Smooth muscle cell (in vitro differentiated cells): Measurements from ENCODE around the gene ADAP2. TPM values are rescaled to one million over a fixed set of nuclear protein-coding genes. Genes with fewer than 3 reads are reported as not detected.

Source experiments
- DNase-seq: peaks from one replicate; lab custom pipeline; 2025; ENCODE audit not compliant: unreplicated experiment; lab: John Stamatoyannopoulos, UW
- H2AFZ ChIP-seq: fragments of 200-600 bp; sonication (generic); 2 replicates; pipeline ENCODE4 v1.6.0; 2016; ENCODE audit warnings: antibody characterized with exemption, low read depth, mild to moderate bottlenecking
- H3F3A ChIP-seq: fragments of 200-600 bp; sonication (generic); 2 replicates; pipeline ENCODE4 v1.6.0; 2017; ENCODE audit warnings: antibody characterized with exemption, low read depth
- H3K27ac ChIP-seq: fragments of 200-600 bp; sonication (generic); 2 replicates; pipeline ENCODE4 v1.5.1; 2016; ENCODE audit warnings: low read depth, mild to moderate bottlenecking
- H3K27me3 ChIP-seq: fragments of 200-600 bp; sonication (generic); 2 replicates; pipeline ENCODE4 v1.6.1; 2016; ENCODE audit warnings: low read depth, mild to moderate bottlenecking
- H3K36me3 ChIP-seq: fragments of 200-600 bp; sonication (generic); 2 replicates; pipeline ENCODE4 v1.5.1; 2016; ENCODE audit warnings: low read depth
- H3K4me1 ChIP-seq: fragments of 200-600 bp; sonication (generic); 2 replicates; pipeline ENCODE4 v1.5.1; 2016; ENCODE audit warnings: low read depth
- H3K4me2 ChIP-seq: fragments of 200-600 bp; sonication (generic); 2 replicates; pipeline ENCODE4 v1.6.0; 2016; ENCODE audit warnings: mild to moderate bottlenecking
- H3K4me3 ChIP-seq: fragments of 200-600 bp; sonication (generic); 2 replicates; pipeline ENCODE4 v1.5.1; 2016; ENCODE audit warnings: mild to moderate bottlenecking
- H3K79me2 ChIP-seq: fragments of 200-600 bp; sonication (generic); 2 replicates; pipeline ENCODE4 v1.6.0; 2016; ENCODE audit warnings: low read depth, mild to moderate bottlenecking
- H3K9ac ChIP-seq: fragments of 200-600 bp; sonication (generic); 2 replicates; pipeline ENCODE4 v1.6.0; 2016; ENCODE audit warnings: low read depth
- H3K9me3 ChIP-seq: fragments of 200-600 bp; sonication (generic); replicated peaks from 2 replicates; pipeline ENCODE4 v1.5.1; 2016; ENCODE audit warnings: low read depth
- H4K20me1 ChIP-seq: fragments of 200-600 bp; sonication (generic); 2 replicates; pipeline ENCODE4 v1.6.0; 2016; ENCODE audit warnings: low read depth
- WGBS: methylation state at CpG from one replicate; pipeline ENCODE4 v1.1.7; 2016; ENCODE audit warnings: low lambda C conversion rate; 5-methylcytosine and 5-hydroxymethylcytosine counted together
- polyA plus RNA-seq: library from polyadenylated mRNA; unstranded; fragments of >200 nt; fragmentation: Nextera tagmentation; extraction: Ambion mirVana; gene quantifications from 2 replicates; pipeline ENCODE4 v1.2.1, GENCODE V29; 2016
- total RNA-seq: library from RNA; depleted of rRNA; stranded (reverse); fragments of >200 nt; gene quantifications from 2 replicates; pipeline ENCODE4 v1.2.3, GENCODE V29; 2014
- TF ChIP-seq, protein P1 (sequence below): fragments of 200-600 bp; sonication (generic); IDR thresholded peaks from 2 replicates; pipeline ENCODE4 v1.5.1; 2017; ENCODE audit warnings: borderline replicate concordance, mild to moderate bottlenecking, antibody characterized with exemption; ENCODE audit not compliant: insufficient read depth, poor library complexity, severe bottlenecking

The ADAP2 gene
- total and polyA plus RNA-seq, 2 experiments from 2014 or later = 0.13 to 0.43 TPM

DNA sequence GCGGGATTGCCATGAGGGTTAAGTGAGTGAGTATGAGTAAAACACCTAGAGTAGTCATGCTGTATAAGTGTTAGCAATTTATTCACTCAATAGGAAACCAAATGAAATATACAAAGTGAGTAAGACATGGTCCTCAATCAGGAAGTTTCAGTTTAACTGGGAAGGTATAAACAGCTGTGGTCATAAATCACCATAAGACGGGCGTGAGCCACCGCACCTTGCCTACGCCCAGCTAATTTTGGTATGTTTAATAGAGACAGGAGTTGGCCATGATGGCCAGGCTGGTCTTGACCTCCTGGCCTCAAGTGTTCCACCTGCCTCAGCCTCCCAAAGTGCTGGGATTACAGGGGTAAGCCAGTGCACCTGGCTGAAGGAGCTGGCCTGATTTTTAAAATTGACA is 76.1 kb downstream of the ADAP2 start:
- Histone ChIP-seq H3K27me3 (no peaks in the 10 kb centered on the region), H3K27ac (no peak overlapping the region), H3K4me1 (no peaks in the 10 kb centered on the region), H3K4me3 (no peak overlapping the region), H3K4me2 (no peak overlapping the region), H2AFZ (no peak overlapping the region), H3K9ac (no peak overlapping the region), H3K79me2 (no peaks in the 10 kb centered on the region), H4K20me1 (no peaks in the 10 kb centered on the region), H3K36me3 (no peaks in the 10 kb centered on the region), H3F3A (no peaks in the 10 kb centered on the region), H3K9me3 (no peaks in the 10 kb centered on the region)
- TF ChIP-seq, protein P1, sequence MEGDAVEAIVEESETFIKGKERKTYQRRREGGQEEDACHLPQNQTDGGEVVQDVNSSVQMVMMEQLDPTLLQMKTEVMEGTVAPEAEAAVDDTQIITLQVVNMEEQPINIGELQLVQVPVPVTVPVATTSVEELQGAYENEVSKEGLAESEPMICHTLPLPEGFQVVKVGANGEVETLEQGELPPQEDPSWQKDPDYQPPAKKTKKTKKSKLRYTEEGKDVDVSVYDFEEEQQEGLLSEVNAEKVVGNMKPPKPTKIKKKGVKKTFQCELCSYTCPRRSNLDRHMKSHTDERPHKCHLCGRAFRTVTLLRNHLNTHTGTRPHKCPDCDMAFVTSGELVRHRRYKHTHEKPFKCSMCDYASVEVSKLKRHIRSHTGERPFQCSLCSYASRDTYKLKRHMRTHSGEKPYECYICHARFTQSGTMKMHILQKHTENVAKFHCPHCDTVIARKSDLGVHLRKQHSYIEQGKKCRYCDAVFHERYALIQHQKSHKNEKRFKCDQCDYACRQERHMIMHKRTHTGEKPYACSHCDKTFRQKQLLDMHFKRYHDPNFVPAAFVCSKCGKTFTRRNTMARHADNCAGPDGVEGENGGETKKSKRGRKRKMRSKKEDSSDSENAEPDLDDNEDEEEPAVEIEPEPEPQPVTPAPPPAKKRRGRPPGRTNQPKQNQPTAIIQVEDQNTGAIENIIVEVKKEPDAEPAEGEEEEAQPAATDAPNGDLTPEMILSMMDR = no peak
- 96% methylated on average over 5 of the region's 5 CpGs for WGBS
- DNase-seq = no peak

DNA sequence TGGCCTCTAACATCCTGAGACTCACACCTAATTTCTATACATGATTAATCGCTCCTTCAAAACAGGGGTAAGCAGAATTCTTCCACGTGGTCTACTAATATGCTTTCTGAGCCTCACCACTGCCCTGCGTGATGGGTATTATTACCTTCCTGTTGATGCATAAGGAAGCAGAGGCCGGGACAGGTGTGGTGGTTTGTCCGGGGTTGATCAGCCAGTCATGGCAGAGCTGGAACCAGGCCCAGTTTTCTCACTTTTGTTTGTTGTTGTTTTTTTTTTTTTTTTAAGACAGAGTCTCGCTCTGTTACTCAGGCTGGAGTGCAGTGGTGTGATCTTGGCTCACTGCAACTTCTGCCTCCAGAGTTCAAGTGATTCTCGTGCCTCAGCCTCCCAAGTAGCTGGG is 80.3 kb downstream of the ADAP2 start:
- no peak overlapping the region for H2AFZ ChIP-seq
- H3K4me2 ChIP-seq = no peak overlapping the region
- no peaks in the 10 kb centered on the region for H3K79me2 ChIP-seq
- WGBS = 97% methylated on average over 7 of the region's 7 CpGs
- TF ChIP-seq, protein P1 = no peak
- H3K36me3 ChIP-seq = no peaks in the 10 kb centered on the region
- H4K20me1 ChIP-seq = no peaks in the 10 kb centered on the region
- no peaks in the 10 kb centered on the region for H3F3A ChIP-seq
- no peaks in the 10 kb centered on the region for H3K4me1 ChIP-seq
- H3K9ac ChIP-seq = no peak overlapping the region
- no peak overlapping the region for H3K4me3 ChIP-seq
- H3K9me3 ChIP-seq = no peaks in the 10 kb centered on the region
- no peak for DNase-seq
- H3K27ac ChIP-seq = no peak overlapping the region
- H3K27me3 ChIP-seq = no peaks in the 10 kb centered on the region

DNA sequence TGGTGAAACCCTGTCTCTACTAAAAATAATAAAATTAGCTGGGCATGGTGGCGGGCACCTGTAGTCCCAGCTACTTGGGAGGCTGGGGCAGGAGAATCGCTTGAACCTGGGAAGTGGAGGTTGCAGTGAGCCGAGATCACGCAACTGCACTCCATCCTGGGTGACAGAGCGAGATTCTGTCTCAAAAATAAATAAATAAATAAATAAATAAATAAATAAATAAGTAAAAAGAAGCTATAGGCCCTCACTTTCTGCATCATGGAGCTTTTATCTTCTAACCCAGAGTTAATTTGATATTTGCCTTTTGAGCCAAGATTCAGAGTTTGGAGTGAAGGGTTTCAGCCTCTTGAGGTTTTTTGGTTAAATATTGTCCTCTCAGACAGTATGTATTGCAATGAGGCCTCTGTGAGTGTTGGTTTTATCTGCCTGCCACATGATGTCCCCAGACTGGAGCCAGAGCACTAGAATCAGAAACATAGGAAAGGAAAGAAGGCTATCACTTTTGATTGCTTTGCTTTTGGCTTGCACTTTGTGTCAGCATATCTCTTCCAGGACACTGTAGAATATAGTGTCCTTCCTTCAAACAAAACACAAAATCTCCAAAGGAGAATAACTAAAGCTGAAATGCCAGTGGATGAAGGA is 81.6 kb downstream of the ADAP2 start:
- no peaks in the 10 kb centered on the region for H3K27me3 ChIP-seq
- H3K27ac ChIP-seq = no peak overlapping the region
- no peaks in the 10 kb centered on the region for H3K79me2 ChIP-seq
- H4K20me1 ChIP-seq = no peaks in the 10 kb centered on the region
- H2AFZ ChIP-seq = no peak overlapping the region
- no peaks in the 10 kb centered on the region for H3K9me3 ChIP-seq
- no peak overlapping the region for H3K4me3 ChIP-seq
- 98% methylated on average over 5 of the region's 5 CpGs for whole genome bisulfite sequencing
- TF ChIP-seq, protein P1 = no peak
- H3K9ac ChIP-seq = no peak overlapping the region
- H3K36me3 ChIP-seq = no peaks in the 10 kb centered on the region
- DNase-seq = no peak
- no peaks in the 10 kb centered on the region for H3F3A ChIP-seq
- H3K4me1 ChIP-seq = no peaks in the 10 kb centered on the region
- no peak overlapping the region for H3K4me2 ChIP-seq

DNA sequence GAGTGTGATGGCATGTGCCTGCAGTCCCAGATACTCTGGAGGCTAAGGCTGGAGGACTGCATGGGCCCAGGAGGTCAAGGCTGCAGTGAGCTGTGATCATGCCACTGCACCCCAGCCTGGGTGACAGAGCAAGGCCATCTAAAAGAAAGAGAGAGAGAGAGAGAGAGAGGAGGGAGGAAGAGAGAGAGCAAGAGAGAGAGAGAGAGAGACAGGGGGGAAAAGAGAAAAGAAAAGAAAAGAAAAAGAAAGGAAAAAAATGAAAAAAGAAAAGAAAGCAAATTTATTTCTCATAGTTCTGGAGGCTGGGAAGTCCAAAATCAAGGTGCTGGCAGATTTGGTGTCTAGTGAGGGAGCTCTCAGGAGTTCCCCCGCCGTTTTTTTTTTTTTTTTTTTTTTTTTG is 82.4 kb downstream of the ADAP2 start:
- Histone ChIP-seq H3K9me3 (no peaks in the 10 kb centered on the region), H2AFZ (no peak overlapping the region), H3K36me3 (no peaks in the 10 kb centered on the region), H3K4me2 (no peak overlapping the region), H3K9ac (no peak overlapping the region), H3K4me1 (peaks cover 2% of the 10 kb centered on the region), H3F3A (no peaks in the 10 kb centered on the region), H3K4me3 (no peak overlapping the region), H3K27me3 (peaks cover 2% of the 10 kb centered on the region), H3K27ac (no peak overlapping the region), H3K79me2 (no peaks in the 10 kb centered on the region), H4K20me1 (no peaks in the 10 kb centered on the region)
- TF ChIP-seq, protein P1 = no peak
- WGBS = 92% methylated on average over 2 of the region's 2 CpGs
- DNase-seq = no peak
